Suppressor macrophage (primary cell): ENCODE results near the gene DAB1.

Source experiments
- DNase-seq, 4 experiments: peaks; one replicate each; pipeline ENCODE4 v3.0.0-alpha.2; 2020 to 2022
- total RNA-seq, 17 experiments: gene quantifications; one replicate each; lab custom pipeline; 2026; ENCODE audit warnings: mixed read lengths in 6 of 17, inconsistent platforms in 3 of 17; lab: John Stamatoyannopoulos, UW

DAB1 gene
- 0 to 4.1 (median 0) reads per million in 17 experiments for total RNA-seq

- no peak for DNase-seq
These were observed at the start of gene DAB1 for GRCh38 chr1:57423656-57424211. TSS of gene DAB1 (minus strand) at chr1:57424060. CDS start at chr1:57291030, 133,030 bp downstream.

DNA sequence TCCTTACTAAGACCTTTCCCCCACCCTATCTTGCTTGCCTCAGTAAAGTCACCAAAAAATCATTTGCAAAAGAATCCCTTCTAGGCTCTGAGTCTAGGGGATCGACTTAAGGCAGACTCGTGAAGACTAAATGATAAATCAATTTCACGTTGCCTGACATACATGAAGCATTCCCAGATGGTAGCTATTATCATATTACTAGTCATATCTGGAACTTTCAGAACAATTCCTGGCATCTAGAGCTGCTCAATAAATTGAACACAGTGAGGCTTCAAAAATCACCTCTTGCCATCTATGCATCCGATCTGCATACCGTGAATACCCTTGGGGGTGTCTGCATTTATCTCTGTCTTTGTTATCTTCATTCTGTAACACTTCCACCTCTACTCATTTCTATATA, 49.6 kb upstream of the DAB1 start:
- DNase-seq, result no peak

DNA sequence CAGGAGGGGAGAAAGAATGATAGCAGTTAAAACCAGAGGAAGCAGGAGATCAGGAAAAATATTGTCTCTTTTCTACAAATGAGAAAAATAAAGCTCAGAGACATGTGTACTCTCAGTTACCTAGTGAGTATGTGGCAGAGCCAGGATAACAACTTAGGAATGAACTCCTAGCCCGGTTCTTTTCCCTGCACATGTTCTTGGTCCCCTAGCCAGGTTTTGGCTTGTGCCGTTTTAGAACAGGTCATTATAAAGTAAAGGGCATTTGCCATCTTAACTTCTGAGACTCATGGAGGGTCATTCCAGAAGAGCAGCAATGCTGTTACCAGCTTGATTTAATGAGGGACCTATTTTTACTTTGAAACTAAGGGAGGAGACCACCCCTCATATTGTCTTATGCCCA, 48.1 kb upstream of the DAB1 start:
- no peak for DNase-seq

- DNase-seq, result no peak
These were observed 46.2 kb upstream of the DAB1 start for GRCh38 chr1:57470036-57470435.

DNA sequence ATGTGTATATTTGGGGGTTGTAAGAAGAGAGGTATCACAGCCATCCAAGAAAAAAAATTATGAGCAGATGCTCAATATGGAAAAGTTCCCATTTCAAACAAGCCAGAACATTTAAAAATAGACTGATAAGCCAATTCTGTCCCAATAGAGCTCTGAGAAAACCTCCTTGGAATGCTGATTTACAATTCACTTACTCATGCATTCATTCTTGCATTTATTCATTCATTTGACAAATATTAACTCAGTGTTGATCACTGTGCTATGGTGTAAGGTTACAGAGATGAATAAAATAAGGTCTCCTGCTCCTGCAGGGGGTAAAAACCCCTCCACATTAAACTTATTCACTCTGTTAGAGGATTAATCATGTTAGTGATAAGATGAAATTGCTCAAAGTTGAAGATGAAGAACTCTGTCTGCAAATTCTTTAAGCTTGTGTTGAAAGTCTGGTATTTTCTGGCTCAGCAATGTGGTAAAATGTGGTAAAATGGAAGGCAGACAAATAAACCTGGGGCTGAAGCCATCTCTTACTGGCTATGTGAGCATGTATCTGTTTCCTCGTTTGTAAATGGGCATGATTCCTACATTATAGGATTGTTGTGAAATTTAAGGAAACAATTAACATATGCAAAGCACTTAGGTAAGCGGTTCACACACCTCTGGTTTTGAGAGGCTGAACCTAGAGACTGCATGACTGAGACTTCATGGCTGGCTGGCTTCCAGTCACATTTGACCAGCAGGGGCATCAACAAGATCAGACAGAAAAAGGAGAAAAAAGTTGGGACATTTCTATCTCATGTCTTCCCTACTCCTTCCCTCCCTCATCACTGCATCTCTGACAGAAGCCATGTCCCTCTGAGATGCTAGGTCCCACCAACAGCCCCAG, 45.0 kb upstream of the DAB1 start:
- no peak for DNase-seq

DNA sequence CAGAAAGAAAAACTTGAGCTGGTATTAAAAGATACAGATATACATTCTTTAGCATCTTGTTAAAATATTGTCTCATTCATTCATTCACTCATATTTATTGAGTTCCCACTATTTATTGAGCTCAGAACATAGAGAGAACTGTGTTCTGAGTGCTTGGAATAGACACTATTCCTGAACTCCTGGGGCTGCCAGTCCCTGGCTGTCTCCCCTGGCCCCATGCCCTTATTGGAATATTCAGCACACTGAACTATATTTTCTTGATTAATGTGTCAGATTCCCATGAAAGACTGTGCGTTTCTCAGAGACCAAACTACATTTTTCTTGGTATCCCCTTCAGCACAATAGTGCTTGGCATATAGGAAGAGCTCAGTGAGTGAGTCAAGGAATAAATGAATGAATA, 44.0 kb upstream of the DAB1 start:
- DNase-seq, result no peak

GRCh38 chr1:57464756-57465155, 40.9 kb upstream of the DAB1 start:
- no peak for DNase-seq

GRCh38 chr1:57463343-57463742, 39.5 kb upstream of the DAB1 start:
- DNase-seq, result no peak

GRCh38 chr1:57461405-57461804, 37.5 kb upstream of the DAB1 start:
- no peak for DNase-seq

GRCh38 chr1:57451516-57451915, 27.7 kb upstream of the DAB1 start:
- no peak for DNase-seq

- DNase-seq, result no peak
These were observed 27.1 kb upstream of the DAB1 start for GRCh38 chr1:57450981-57451380.

DNA sequence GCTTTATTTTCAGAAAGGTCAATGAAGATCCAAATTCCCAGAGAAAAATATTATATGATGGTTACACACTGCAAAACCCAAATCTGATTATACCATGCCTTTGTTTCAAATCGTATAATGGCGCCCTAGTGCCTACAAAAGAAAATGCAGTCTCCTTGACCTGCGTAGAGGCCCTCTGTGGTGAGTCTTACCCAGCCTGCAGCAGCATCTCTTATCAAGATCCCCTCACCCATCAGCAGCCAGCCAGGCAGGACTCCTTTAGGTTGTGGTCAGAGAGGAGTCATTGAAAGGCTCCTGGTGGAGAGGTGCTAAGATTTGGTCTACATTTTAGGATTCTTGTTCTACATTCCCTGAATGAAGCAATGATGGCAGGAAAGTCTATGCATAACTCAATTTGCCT, 23.7 kb upstream of the DAB1 start:
- no peak for DNase-seq

GRCh38 chr1:57443004-57443403, 19.1 kb upstream of the DAB1 start:
- no peak for DNase-seq

DNA sequence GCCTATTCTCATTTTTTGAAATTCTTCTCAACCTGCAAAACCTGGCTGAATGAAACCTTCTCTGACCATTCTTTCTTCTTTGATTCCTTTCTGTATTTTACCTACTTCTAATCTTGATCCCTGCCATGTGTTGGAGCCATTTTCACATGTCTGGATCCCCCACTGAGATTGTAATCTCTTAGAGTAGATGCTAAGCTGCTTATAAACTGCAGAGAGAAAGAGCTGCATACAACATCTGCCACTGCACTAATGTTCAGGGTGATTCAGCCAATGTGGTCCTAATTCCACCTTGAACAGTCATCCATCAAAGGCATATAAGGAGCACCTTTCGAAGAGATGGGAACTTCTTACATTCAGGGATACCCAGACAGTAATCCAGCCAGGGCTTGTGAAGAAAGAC, 16.2 kb upstream of the DAB1 start:
- DNase-seq, result no peak

DNA sequence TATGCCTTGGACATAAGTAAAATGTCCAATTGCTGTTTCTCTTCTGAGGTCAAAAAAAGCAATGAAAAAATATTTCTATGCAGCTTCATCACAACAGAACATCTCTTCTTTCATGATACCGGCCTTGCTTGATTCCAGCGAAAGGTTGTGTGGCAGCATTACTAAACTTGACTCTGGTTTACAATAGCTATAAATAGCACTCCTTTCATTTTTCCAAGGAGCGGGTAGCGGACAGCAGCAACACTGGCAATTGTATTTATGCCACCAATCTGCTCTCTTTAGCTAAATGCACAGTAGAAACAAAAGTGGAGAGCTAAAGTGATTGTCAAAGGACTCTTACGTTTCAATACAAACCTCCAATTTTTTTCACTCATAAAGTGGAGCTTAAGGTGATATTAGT, 7.5 kb upstream of the DAB1 start:
- DNase-seq, result no peak

GRCh38 chr1:57424231-57425027, 569 bp upstream of the DAB1 start:
- DNase-seq, result no peak

DNA sequence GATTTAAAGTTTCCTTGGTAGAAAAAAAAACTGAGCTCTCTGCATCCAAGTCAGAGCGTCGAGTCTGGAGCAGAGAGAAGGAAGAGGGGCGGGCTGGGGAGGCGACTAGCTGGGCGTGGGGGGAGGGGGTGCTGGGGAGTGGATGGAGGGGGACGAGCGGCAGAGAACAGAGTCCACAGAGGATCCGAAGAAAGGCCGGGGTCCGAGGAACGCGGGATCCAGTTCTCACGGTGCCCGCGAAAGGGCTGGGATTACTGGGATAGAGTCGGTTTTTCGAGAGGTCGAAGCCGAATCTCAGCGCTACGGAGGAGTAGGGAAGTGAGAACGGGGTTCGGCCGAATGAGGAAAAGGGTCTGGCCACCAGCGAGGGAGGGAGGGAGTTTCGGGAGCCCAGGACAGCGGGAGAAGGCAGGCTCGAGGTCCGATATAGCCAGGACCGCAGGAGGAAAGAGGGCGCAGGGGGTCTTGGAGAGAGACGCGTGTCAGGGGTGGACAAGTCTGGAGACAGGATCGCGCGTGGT, 665 bp downstream of the DAB1 start:
- no peak for DNase-seq

- DNase-seq, result no peak
These were observed 1.4 kb downstream of the DAB1 start for GRCh38 chr1:57422271-57423134.

DNA sequence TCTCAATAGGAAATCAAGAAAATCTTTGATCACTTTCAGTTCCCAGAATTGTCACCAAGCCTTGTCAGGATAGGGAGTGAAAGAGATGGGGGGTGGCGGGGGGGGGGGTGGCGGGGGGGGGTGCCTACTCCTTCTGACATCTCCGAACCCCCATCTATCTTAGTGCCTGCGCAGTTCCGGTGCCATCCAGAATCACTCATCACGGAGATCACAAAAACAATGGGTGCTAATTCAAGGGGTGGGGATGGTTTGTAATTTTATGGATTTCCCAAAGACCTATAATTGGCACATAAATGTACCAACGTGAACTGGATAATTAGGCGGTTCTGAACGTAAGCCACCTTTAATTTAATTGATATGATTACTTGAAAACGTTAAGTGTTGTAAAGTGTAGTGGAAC, 2.1 kb downstream of the DAB1 start:
- no peak for DNase-seq

- DNase-seq, result no peak
These were observed 2.7 kb downstream of the DAB1 start for GRCh38 chr1:57420981-57421785.

GRCh38 chr1:57418971-57419370, 4.9 kb downstream of the DAB1 start:
- DNase-seq, result no peak
